Ecto neural progenitor cell (in vitro differentiated cells): Measurements from ENCODE around the gene GALNT11.
"Not testable (repeated sequence)": the region's sequence is repeated elsewhere in the genome, so short reads cannot be mapped to it uniquely, and the experiment has no call there.

Experiments used
- DNase-seq: peaks from one replicate; pipeline ENCODE4 v3.0.0-alpha.2; 2018; ENCODE audit warnings: low spot score

GALNT11 gene

GRCh38 chr7:152027491-152028365 is 2.3 kb downstream of the GALNT11 start:
- not testable (repeated sequence) for DNase-seq

GRCh38 chr7:152030059-152030458 is 4.6 kb downstream of the GALNT11 start:
- DNase-seq = not testable (repeated sequence)

- not testable (repeated sequence) for DNase-seq
These were observed 5.2 kb downstream of the GALNT11 start for GRCh38 chr7:152030639-152031038.

- no peak for DNase-seq
These were observed 10.3 kb downstream of the GALNT11 start for GRCh38 chr7:152035817-152036216.

- not testable (repeated sequence) for DNase-seq
These were observed 12.9 kb downstream of the GALNT11 start for GRCh38 chr7:152038410-152038809.

GRCh38 chr7:152043086-152043485 is 17.6 kb downstream of the GALNT11 start:
- DNase-seq = not testable (repeated sequence)

GRCh38 chr7:152044909-152045308 is 19.4 kb downstream of the GALNT11 start:
- DNase-seq = not testable (repeated sequence)

- no peak for DNase-seq
These were observed 21.1 kb downstream of the GALNT11 start for GRCh38 chr7:152046531-152046930.

GRCh38 chr7:152048051-152048450 is 22.6 kb downstream of the GALNT11 start:
- no peak for DNase-seq

- no peak for DNase-seq
These were observed 25.1 kb downstream of the GALNT11 start for GRCh38 chr7:152050547-152050971.

- no peak for DNase-seq
These were observed 26.5 kb downstream of the GALNT11 start for GRCh38 chr7:152051968-152052367.

GRCh38 chr7:152052771-152053170 is 27.3 kb downstream of the GALNT11 start:
- no peak for DNase-seq

- DNase-seq = no peak
These were observed 29.1 kb downstream of the GALNT11 start for GRCh38 chr7:152054367-152055230.

- no peak for DNase-seq
These were observed 31.3 kb downstream of the GALNT11 start for GRCh38 chr7:152056621-152057274.

- no peak for DNase-seq
These were observed 33.8 kb downstream of the GALNT11 start for GRCh38 chr7:152059311-152059710.

GRCh38 chr7:152061086-152061485 is 35.6 kb downstream of the GALNT11 start:
- not testable (repeated sequence) for DNase-seq

GRCh38 chr7:152063192-152063591 is 37.7 kb downstream of the GALNT11 start:
- not testable (repeated sequence) for DNase-seq

GRCh38 chr7:152063821-152064220 is 38.3 kb downstream of the GALNT11 start:
- DNase-seq = not testable (repeated sequence)

- not testable (repeated sequence) for DNase-seq
These were observed 40.4 kb downstream of the GALNT11 start for GRCh38 chr7:152065800-152066344.

GRCh38 chr7:152072421-152072820 is 46.9 kb downstream of the GALNT11 start:
- no peak for DNase-seq

- no peak for DNase-seq
These were observed 47.9 kb downstream of the GALNT11 start for GRCh38 chr7:152073352-152073751.

- DNase-seq = no peak
These were observed 49.2 kb downstream of the GALNT11 start for GRCh38 chr7:152074673-152075072.
